Measurements from ENCODE around the gene C6orf47. TPM values are rescaled to one million over a fixed set of nuclear protein-coding genes. Genes with fewer than 3 reads are reported as not detected.
A peak's percentile ranks its signal among the peaks of the same experiment; 100 is the strongest.

The C6orf47 gene
- total and polyA plus RNA-seq, 2 of the 13 experiments (the other 11 are each of a cell fraction or from before 2014, with no cell fraction given) = 1.7 to 18.1 TPM

GRCh38 chr6:31619805-31620585, 40.6 kb downstream of the C6orf47 start (continued):
- no peak for TF ChIP-seq CEBPZ (IDR thresholded peaks at IDR 0.05; ENCODE audit: low read length)
- TF ChIP-seq ZNF850 (CRISPR knock-in tag; conservative IDR thresholded peaks at IDR 0.05) = no peak; the same call in 1 of the 2 replicates
- TF ChIP-seq RARA (CRISPR knock-in tag; IDR thresholded peaks at IDR 0.05) = peak; percentile 6; the same call in 1 of the 2 replicates
- TF ChIP-seq ZBTB33 (CRISPR knock-in tag; IDR thresholded peaks at IDR 0.05) = peak; percentile 45; the same call in 1 of the 2 replicates
- peak; percentile 76 for TF ChIP-seq CHD2 (IDR thresholded peaks at IDR 0.05; ENCODE audit: low read depth, low read length)
- TF ChIP-seq ZKSCAN8 (CRISPR knock-in tag; IDR thresholded peaks at IDR 0.05; ENCODE audit: borderline replicate concordance) = peak; percentile 45; the same call in 1 of the 2 replicates
- TF ChIP-seq ZEB1 (IDR thresholded peaks at IDR 0.05; ENCODE audit: insufficient replicate concordance, low read depth) = peak; percentile 21
- no peak for TF ChIP-seq TERF1 (CRISPR knock-in tag; IDR thresholded peaks at IDR 0.05)
- TF ChIP-seq ZNF574 (CRISPR knock-in tag; IDR thresholded peaks at IDR 0.05) = peak; percentile 58; the same call in 1 of the 2 replicates
- TF ChIP-seq DDIT3 (CRISPR knock-in tag; IDR thresholded peaks at IDR 0.05) = no peak
- TF ChIP-seq GZF1 (CRISPR knock-in tag; IDR thresholded peaks at IDR 0.05) = peak; percentile 71
- peak; percentile 78 for TF ChIP-seq ZBTB43 (CRISPR knock-in tag; conservative IDR thresholded peaks at IDR 0.05)
- TF ChIP-seq E2F5 (CRISPR knock-in tag; conservative IDR thresholded peaks at IDR 0.05) = no peak
- peak; percentile 81; the same call in 1 of the 2 replicates for TF ChIP-seq E2F2 (CRISPR knock-in tag; IDR thresholded peaks at IDR 0.05; ENCODE audit: borderline replicate concordance)

All from HepG2 (cell line).